Naive thymus-derived CD8-positive, alpha-beta T cell (primary cell): Measurements from ENCODE around the gene SLC5A4. TPM values are rescaled to one million over a fixed set of nuclear protein-coding genes. Genes with fewer than 3 reads are reported as not detected.
A peak's percentile ranks its signal among the peaks of the same experiment; 100 is the strongest.

Experiments
- ATAC-seq, 2 donors: fragments of 150-1000 bp; cut with Tn5 transposase in 1 of 2; sonication (Bioruptor Pico), chemical (Tn5 transposase) in 1 of 2; 1 replicate in 1 of 2; 2 replicates in 1 of 2; pipeline ENCODE4 v1.10.0; 2021; ENCODE audit warnings: mild to moderate bottlenecking in 2 of 2, moderate library complexity in 2 of 2
- POLR2A ChIA-PET: fragments of 350-600 bp; sonication (Branson Sonifier 250); formaldehyde crosslinking; loops from one replicate; lab custom pipeline; 2021; ENCODE audit warnings: antibody characterized with exemption; lab: Charles Lee
- DNase-seq, 10 donors: peaks; one replicate each; pipeline versions ENCODE4 v3.0.0 to v3.0.0-alpha.2; 2020 to 2022
- H3K27ac Mint-ChIP-seq, 10 donors: one replicate each; pipeline ENCODE4 v1.8.0; 2020 to 2022; ENCODE audit warnings: mild to moderate bottlenecking in 10 of 10, mixed read lengths in 10 of 10, moderate library complexity in 4 of 10, inconsistent platforms in 1 of 10
- H3K27me3 Mint-ChIP-seq, 5 donors: one replicate each; pipeline ENCODE4 v1.8.0; 2021 to 2022; ENCODE audit warnings: mixed read lengths in 5 of 5
- H3K36me3 Mint-ChIP-seq, 3 donors: one replicate each; pipeline ENCODE4 v1.8.0; 2020 to 2022; ENCODE audit warnings: mixed read lengths in 3 of 3, mild to moderate bottlenecking in 2 of 3, inconsistent platforms in 1 of 3
- H3K4me1 Mint-ChIP-seq, 4 donors: one replicate each; pipeline ENCODE4 v1.8.0; 2021 to 2022; ENCODE audit warnings: mixed read lengths in 4 of 4
- H3K4me3 Mint-ChIP-seq, 10 donors: one replicate each; pipeline ENCODE4 v1.8.0; 2020 to 2022; ENCODE audit warnings: mild to moderate bottlenecking in 10 of 10, mixed read lengths in 10 of 10, moderate library complexity in 6 of 10, inconsistent platforms in 1 of 10
- H3K9me3 Mint-ChIP-seq, 9 donors: one replicate each; pipeline ENCODE4 v1.8.0; 2020 to 2022; ENCODE audit warnings: mixed read lengths in 9 of 9, mild to moderate bottlenecking in 3 of 9, inconsistent platforms in 1 of 9, moderate library complexity in 1 of 9
- polyA plus RNA-seq, 3 donors: library from polyadenylated mRNA; unstranded; fragments of 300-500 nt; fragmentation: Illumina TruSeq; gene quantifications; one replicate each; pipeline ENCODE4 v1.2.3, GENCODE V29; 2021
- total RNA-seq, 8 experiments: library from RNA in 2 of 8; stranded (reverse) in 2 of 8; gene quantifications; one replicate each; pipeline ENCODE4 v1.2.3 and lab custom pipeline; 2021 to 2026

The SLC5A4 gene
- total and polyA plus RNA-seq, 5 experiments from 2014 or later = not detected

- H3K36me3 Mint-ChIP-seq = no peaks in the 10 kb centered on the region
- no peak overlapping the region for H3K4me3 Mint-ChIP-seq
- ATAC-seq = no peak
- peaks cover 0 to 2% (median 0%) of the 10 kb centered on the region in 9 donors for H3K9me3 Mint-ChIP-seq
- H3K27ac Mint-ChIP-seq = no peak overlapping the region
- H3K27me3 Mint-ChIP-seq = peaks cover 2 to 14% (median 8%) of the 10 kb centered on the region in 5 donors
- POLR2A ChIA-PET = no interaction called here
- H3K4me1 Mint-ChIP-seq = no peaks in the 10 kb centered on the region
- DNase-seq = no peak
Observed at GRCh38 chr22:32185821-32186220, 69.3 kb downstream of the SLC5A4 start.

DNA sequence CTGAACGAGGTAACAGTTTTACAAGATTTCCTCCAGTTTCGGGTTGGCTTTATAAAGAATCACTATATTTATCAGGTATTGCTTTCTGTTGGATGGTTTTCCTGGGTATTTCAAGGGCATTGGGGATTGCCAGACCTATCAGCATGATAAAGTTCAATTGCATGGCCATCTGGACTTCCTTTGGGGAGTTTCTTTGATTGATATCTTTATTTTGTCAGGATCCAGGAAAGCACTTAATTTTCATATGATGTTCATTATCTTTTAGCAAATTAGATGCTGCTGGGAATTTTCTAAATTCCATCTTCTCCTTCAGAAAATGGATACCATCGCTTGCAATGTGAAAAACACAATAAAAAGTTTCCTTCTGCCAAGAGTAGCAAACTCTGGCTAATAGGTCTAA lies 71.5 kb downstream of the SLC5A4 start:
- DNase-seq (no peak), ATAC-seq (no peak)
- no peaks in the 10 kb centered on the region for H3K36me3 Mint-ChIP-seq

DNA sequence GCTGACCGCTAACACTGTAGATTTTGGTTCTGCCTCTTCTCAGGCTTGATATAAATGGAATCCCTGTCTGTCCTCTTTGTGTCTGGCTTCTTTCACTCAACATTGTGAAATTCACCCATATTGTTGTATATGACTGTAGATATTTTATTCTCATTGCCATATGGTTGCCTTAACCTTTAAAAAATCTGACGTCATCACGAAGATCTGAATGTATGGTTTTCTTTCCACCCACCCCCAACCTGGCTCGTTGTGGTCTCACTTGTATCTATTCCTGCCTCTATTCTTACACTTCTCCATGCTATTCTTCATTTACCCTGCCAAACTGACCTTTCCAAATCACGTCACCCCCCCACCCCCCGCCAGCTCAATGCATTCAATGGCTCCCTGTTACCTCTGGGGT lies 74.1 kb downstream of the SLC5A4 start:
- H3K36me3 Mint-ChIP-seq = no peaks in the 10 kb centered on the region
- ATAC-seq = no peak
- no peak overlapping the region for H3K27ac Mint-ChIP-seq
- H3K4me1 Mint-ChIP-seq = peaks cover 0 to 3% (median 0%) of the 10 kb centered on the region in 4 donors
- H3K27me3 Mint-ChIP-seq = peaks cover 19 to 40% (median 20%) of the 10 kb centered on the region in 5 donors
- H3K4me3 Mint-ChIP-seq = no peak overlapping the region
- POLR2A ChIA-PET = no interaction called here
- no peak for DNase-seq
- peaks cover 0 to under 1% (median 0%) of the 10 kb centered on the region in 9 donors for H3K9me3 Mint-ChIP-seq

More for the DNA sequence above, 71.5 kb downstream of the SLC5A4 start:
- H3K4me1 Mint-ChIP-seq = no peaks in the 10 kb centered on the region
- H3K27ac Mint-ChIP-seq = no peak overlapping the region
- no peak overlapping the region for H3K4me3 Mint-ChIP-seq
- H3K9me3 Mint-ChIP-seq = peaks cover 0 to 2% (median 0%) of the 10 kb centered on the region in 9 donors
- peaks cover 7 to 21% (median 10%) of the 10 kb centered on the region in 5 donors for H3K27me3 Mint-ChIP-seq
- POLR2A ChIA-PET = interaction anchor here (0.6 kb wide), 1 partner anchor 95 kb away, joined by 3 read pairs; no protein-coding TSS in a partner anchor

- Mint-ChIP-seq H3K4me1 (peaks cover 0 to 6% (median 0%) of the 10 kb centered on the region in 4 donors), H3K4me3 (no peak overlapping the region), H3K27me3 (peaks cover 25 to 58% (median 32%) of the 10 kb centered on the region in 5 donors), H3K36me3 (no peaks in the 10 kb centered on the region), H3K9me3 (no peaks in the 10 kb centered on the region), H3K27ac (no peak overlapping the region)
- no peak for DNase-seq
- POLR2A ChIA-PET = no interaction called here
- ATAC-seq = no peak
Observed at GRCh38 chr22:32177221-32177765, 77.9 kb downstream of the SLC5A4 start.

DNA sequence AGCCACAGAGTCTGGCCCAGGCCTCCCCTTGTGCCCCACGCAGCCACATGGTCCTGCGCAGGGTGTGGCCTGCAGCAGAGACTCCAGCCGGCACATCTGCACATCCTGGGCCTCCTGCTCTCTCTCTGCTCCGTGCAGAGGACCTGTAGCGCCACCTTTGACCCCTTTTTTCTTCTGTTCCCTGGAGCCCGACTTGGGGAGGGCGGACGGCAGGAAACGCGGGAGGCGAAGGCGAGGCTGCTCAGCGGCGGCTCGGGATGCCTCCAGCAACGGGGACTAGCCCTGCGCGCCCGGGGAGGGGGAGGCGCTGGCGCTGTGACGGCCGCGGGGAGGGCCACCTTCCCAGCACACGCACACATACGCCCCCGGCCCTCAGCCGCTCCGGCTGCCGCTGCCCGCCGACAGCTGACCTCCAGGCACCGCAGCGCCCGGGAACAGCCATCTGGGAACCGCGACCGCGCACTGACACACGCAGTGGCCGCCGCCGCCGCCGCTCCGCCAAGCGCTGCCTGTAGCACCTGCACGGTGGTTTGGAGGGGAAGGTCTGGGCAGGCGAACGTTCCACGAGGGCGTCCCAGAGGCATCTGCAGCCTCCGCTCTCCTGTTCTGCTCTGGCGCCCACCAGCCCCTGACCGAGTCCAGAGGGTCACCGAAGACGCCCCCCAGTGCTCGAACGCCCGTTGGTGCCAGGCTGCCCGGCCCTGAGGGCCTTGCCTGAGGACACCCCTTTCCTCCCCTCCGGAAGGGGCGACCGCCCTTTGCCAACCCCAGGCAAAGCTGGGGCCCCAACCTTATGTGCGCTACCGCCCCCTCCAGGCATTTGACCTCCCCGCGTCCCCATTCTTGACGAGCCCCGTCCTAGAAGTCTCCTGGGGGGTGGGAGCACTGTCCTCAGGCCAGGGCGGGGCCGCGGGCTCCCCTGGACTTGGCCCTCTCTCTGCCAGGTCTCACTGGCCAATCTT lies 79.2 kb downstream of the SLC5A4 start:
- H3K27ac Mint-ChIP-seq = no peak overlapping the region
- peak overlapping the region in 3 of 10 donors; percentile 18 to 38 (median 37) for H3K4me3 Mint-ChIP-seq
- peaks cover 0 to 6% (median 0%) of the 10 kb centered on the region in 4 donors for H3K4me1 Mint-ChIP-seq
- no peak for DNase-seq
- POLR2A ChIA-PET = no interaction called here
- no peaks in the 10 kb centered on the region for H3K36me3 Mint-ChIP-seq
- H3K9me3 Mint-ChIP-seq = no peaks in the 10 kb centered on the region
- H3K27me3 Mint-ChIP-seq = peaks cover 25 to 58% (median 32%) of the 10 kb centered on the region in 5 donors
- ATAC-seq = no peak

GRCh38 chr22:32175115-32175514 lies 80.0 kb downstream of the SLC5A4 start:
- Mint-ChIP-seq H3K9me3 (no peaks in the 10 kb centered on the region), H3K4me1 (peaks cover 0 to 6% (median 0%) of the 10 kb centered on the region in 4 donors), H3K27me3 (peaks cover 25 to 58% (median 32%) of the 10 kb centered on the region in 5 donors), H3K27ac (no peak overlapping the region), H3K4me3 (no peak overlapping the region), H3K36me3 (no peaks in the 10 kb centered on the region)
- POLR2A ChIA-PET = no interaction called here
- ATAC-seq = no peak
- DNase-seq = no peak

Other genes with a start within 250 kb of the SLC5A4 start
- not detected for gene SLC5A1, start 212.1 kb downstream of the SLC5A4 start, total RNA-seq
- not detected for gene SLC5A1, start 212.1 kb downstream of the SLC5A4 start, polyA plus RNA-seq
- gene C22orf42, start 96.0 kb downstream of the SLC5A4 start, total RNA-seq = not detected
- not detected for gene C22orf42, start 96.0 kb downstream of the SLC5A4 start, polyA plus RNA-seq
- under 1 TPM; 0.69 to 0.81 TPM for gene RFPL2, start 50.3 kb downstream of the SLC5A4 start, total RNA-seq
- 1 to 10 TPM in 1 of 3 donors, not detected in 2; 2.4 TPM for gene RFPL2, start 50.3 kb downstream of the SLC5A4 start, polyA plus RNA-seq
- not detected for gene RFPL3, start 102.5 kb upstream of the SLC5A4 start, total RNA-seq
- gene RFPL3, start 102.5 kb upstream of the SLC5A4 start, polyA plus RNA-seq = not detected
- gene RTCB, start 156.9 kb upstream of the SLC5A4 start, total RNA-seq = 10 to 100 TPM; 54.7 to 57.9 TPM
- gene RTCB, start 156.9 kb upstream of the SLC5A4 start, polyA plus RNA-seq = 100 to 1,000 TPM; 103 to 109 (median 106) TPM
- gene BPIFC, start 209.1 kb upstream of the SLC5A4 start, total RNA-seq = not detected
- not detected for gene BPIFC, start 209.1 kb upstream of the SLC5A4 start, polyA plus RNA-seq
- gene FBXO7, start 219.5 kb upstream of the SLC5A4 start, total RNA-seq = 100 to 1,000 TPM in 1 of 2 experiments, 10 to 100 TPM in 1; 97.5 to 103 TPM
- 100 to 1,000 TPM; 126 to 149 (median 146) TPM for gene FBXO7, start 219.5 kb upstream of the SLC5A4 start, polyA plus RNA-seq